ENCODE measurements around the gene GAREM1. TPM values are rescaled to one million over a fixed set of nuclear protein-coding genes. Genes with fewer than 3 reads are reported as not detected.

GAREM1 gene
- total RNA-seq, 1 experiment from 2014 or later = 10.2 TPM

- Histone ChIP-seq H3K27ac (no peak overlapping the region), H4K20me1 (ENCODE audit: insufficient read depth) (no peaks in the 10 kb centered on the region), H3K36me3 (ENCODE audit: low read depth) (no peaks in the 10 kb centered on the region), H3K4me1 (replicated peaks; ENCODE audit: insufficient read depth) (peaks cover 14% of the 10 kb centered on the region), H3K9me3 (ENCODE audit: insufficient read depth, low read depth) (no peaks in the 10 kb centered on the region), H3K4me3 (no peak overlapping the region), H2AFZ (no peak overlapping the region), H3K4me2 (no peak overlapping the region), H3K79me2 (ENCODE audit: low read depth) (no peaks in the 10 kb centered on the region), H3F3A (ENCODE audit: insufficient read depth, low read depth) (no peaks in the 10 kb centered on the region), H3K9me2 (ENCODE audit: insufficient read depth) (no peaks in the 10 kb centered on the region), H3K27me3 (ENCODE audit: insufficient read depth, low read depth) (no peaks in the 10 kb centered on the region)
- BruUV-seq (replicated peaks) = no TSS peak
- no peak for DNase-seq
- intact Hi-C loops (cut with micrococcal nuclease; ENCODE audit: unreplicated experiment) = no loop called here
- TF ChIP-seq, protein P1, sequence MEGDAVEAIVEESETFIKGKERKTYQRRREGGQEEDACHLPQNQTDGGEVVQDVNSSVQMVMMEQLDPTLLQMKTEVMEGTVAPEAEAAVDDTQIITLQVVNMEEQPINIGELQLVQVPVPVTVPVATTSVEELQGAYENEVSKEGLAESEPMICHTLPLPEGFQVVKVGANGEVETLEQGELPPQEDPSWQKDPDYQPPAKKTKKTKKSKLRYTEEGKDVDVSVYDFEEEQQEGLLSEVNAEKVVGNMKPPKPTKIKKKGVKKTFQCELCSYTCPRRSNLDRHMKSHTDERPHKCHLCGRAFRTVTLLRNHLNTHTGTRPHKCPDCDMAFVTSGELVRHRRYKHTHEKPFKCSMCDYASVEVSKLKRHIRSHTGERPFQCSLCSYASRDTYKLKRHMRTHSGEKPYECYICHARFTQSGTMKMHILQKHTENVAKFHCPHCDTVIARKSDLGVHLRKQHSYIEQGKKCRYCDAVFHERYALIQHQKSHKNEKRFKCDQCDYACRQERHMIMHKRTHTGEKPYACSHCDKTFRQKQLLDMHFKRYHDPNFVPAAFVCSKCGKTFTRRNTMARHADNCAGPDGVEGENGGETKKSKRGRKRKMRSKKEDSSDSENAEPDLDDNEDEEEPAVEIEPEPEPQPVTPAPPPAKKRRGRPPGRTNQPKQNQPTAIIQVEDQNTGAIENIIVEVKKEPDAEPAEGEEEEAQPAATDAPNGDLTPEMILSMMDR (conservative IDR thresholded peaks at IDR 0.05) = no peak
- ChIA-PET POLR2A (ENCODE audit: unreplicated experiment) (interaction anchor here (0.6 kb wide), 1 partner anchor 9 kb away, joined by 3 read pairs; no protein-coding TSS in a partner anchor), CTCF (no interaction called here)
These were observed 116.2 kb downstream of the GAREM1 start for GRCh38 chr18:32354518-32354917.

DNA sequence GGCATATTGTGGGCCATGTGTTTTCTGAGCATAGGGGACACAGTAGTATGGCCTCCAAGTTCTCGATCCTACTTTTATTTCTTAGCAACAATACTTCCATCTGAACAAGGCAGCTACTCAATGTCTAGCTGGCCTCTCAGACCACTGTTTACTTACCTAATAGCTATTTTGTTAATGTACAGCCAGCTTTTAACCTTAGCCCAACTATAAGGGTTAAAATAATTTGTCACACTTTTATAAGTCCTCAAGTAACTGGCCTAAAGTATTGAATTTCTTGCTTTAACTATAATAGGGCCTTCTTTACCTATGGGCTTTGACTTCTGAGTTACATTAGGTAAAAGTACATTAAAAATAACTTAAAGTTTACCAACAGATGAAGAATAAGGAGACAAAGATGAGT is 117.4 kb downstream of the GAREM1 start:
- Histone ChIP-seq H2AFZ (no peak overlapping the region), H3K79me2 (ENCODE audit: low read depth) (peaks cover 3% of the 10 kb centered on the region; the same call in 1 of the 2 replicates), H3K4me2 (no peak overlapping the region), H3K4me1 (replicated peaks; ENCODE audit: insufficient read depth) (peaks cover 19% of the 10 kb centered on the region), H3K36me3 (ENCODE audit: low read depth) (no peaks in the 10 kb centered on the region), H3K9me3 (ENCODE audit: insufficient read depth, low read depth) (no peaks in the 10 kb centered on the region), H3K27me3 (ENCODE audit: insufficient read depth, low read depth) (no peaks in the 10 kb centered on the region), H3K27ac (no peak overlapping the region), H3F3A (ENCODE audit: insufficient read depth, low read depth) (no peaks in the 10 kb centered on the region), H4K20me1 (ENCODE audit: insufficient read depth) (no peaks in the 10 kb centered on the region), H3K4me3 (no peak overlapping the region), H3K9me2 (ENCODE audit: insufficient read depth) (no peaks in the 10 kb centered on the region)
- DNase-seq = no peak
- TF ChIP-seq, protein P1 (conservative IDR thresholded peaks at IDR 0.05) = no peak
- TF ChIP-seq EZH2 (IDR thresholded peaks at IDR 0.05; ENCODE audit: low read depth) = no peak
- intact Hi-C loops (cut with micrococcal nuclease; ENCODE audit: unreplicated experiment) = no loop called here
- BruUV-seq (replicated peaks) = no TSS peak
- CTCF ChIA-PET = no interaction called here
- POLR2A ChIA-PET (ENCODE audit: unreplicated experiment) = no interaction called here

- CTCF ChIA-PET = no interaction called here
- Histone ChIP-seq H3K4me1 (replicated peaks; ENCODE audit: insufficient read depth) (peaks cover 19% of the 10 kb centered on the region), H3K27me3 (ENCODE audit: insufficient read depth, low read depth) (no peaks in the 10 kb centered on the region), H3K9me2 (ENCODE audit: insufficient read depth) (no peaks in the 10 kb centered on the region), H3K79me2 (ENCODE audit: low read depth) (peaks cover 5% of the 10 kb centered on the region; the same call in 1 of the 2 replicates), H3K27ac (no peak overlapping the region), H4K20me1 (ENCODE audit: insufficient read depth) (no peaks in the 10 kb centered on the region), H3K4me3 (no peak overlapping the region), H3K36me3 (ENCODE audit: low read depth) (no peaks in the 10 kb centered on the region), H3F3A (ENCODE audit: insufficient read depth, low read depth) (no peaks in the 10 kb centered on the region), H3K9me3 (ENCODE audit: insufficient read depth, low read depth) (no peaks in the 10 kb centered on the region), H2AFZ (no peak overlapping the region), H3K4me2 (no peak overlapping the region)
- POLR2A ChIA-PET (ENCODE audit: unreplicated experiment) = no interaction called here
- intact Hi-C loops (cut with micrococcal nuclease; ENCODE audit: unreplicated experiment) = no loop called here
- BruUV-seq (replicated peaks) = no TSS peak
- no peak for DNase-seq
- TF ChIP-seq, protein P1 (conservative IDR thresholded peaks at IDR 0.05) = no peak
- no peak for TF ChIP-seq EZH2 (IDR thresholded peaks at IDR 0.05; ENCODE audit: low read depth)
These were observed 119.7 kb downstream of the GAREM1 start for GRCh38 chr18:32351032-32351431.

All from PC-9 (cell line).